Heart left ventricle (tissue), 13 donors: ENCODE measurements around the gene CHMP4B.

Experiments
- POLR2A ChIP-seq, 2 donors: fragments of 450-650 bp; IDR thresholded peaks; one replicate each; pipeline ENCODE4 v1.6.1; 2017; ENCODE audit warnings: antibody characterized with exemption in 2 of 2, mild to moderate bottlenecking in 2 of 2, moderate library complexity in 2 of 2
- TF ChIP-seq, protein P1 (sequence below), 12 donors: fragments of 200-600 bp; sonication (generic) in 4 of 12; IDR thresholded peaks; one replicate each; pipeline versions ENCODE4 v1.5.0 to v1.8.0; 2018 to 2022; ENCODE audit warnings: antibody characterized with exemption in 12 of 12, mild to moderate bottlenecking in 5 of 12
- donor health status: ischemic (EF 13 %, LVEDD 7.1; RV severe dilation, severe dysfunction).
- donor health status: DM: no; HTN: yes; CAD: no.
- donor health status: DM: no; HTN: no; CAD: no.
- donor health status: ischemic (EF 25% LVEDD 6.9; RV normal size, moderate dysfunction).
- donor health status: ischemic (EF 25% LVEDD 5.7; RV mildly dilated, moderate dysfunction).
- donor health status: ischemic (EF 35%, LVEDD 5.7; RV mildly dilated, moderate dysfunction).
- donor health status: nonischemic (EF 11% LVEDD 7.7; RV severe dilation, severe dysfunction).
- donor health status: DM: yes; HTN: yes; CAD: no.
- donor health status: PGD.
- donor health status: ischemic (EF 29% LVEDD 5.4; RV normal size, mild dysfunction).
- donor health status: nonischemic (EF 23%, LVEDD 6.1; RV moderate dilation, normal function).

- no peak for TF ChIP-seq POLR2A (IDR thresholded peaks at IDR 0.05)
- TF ChIP-seq, protein P1, sequence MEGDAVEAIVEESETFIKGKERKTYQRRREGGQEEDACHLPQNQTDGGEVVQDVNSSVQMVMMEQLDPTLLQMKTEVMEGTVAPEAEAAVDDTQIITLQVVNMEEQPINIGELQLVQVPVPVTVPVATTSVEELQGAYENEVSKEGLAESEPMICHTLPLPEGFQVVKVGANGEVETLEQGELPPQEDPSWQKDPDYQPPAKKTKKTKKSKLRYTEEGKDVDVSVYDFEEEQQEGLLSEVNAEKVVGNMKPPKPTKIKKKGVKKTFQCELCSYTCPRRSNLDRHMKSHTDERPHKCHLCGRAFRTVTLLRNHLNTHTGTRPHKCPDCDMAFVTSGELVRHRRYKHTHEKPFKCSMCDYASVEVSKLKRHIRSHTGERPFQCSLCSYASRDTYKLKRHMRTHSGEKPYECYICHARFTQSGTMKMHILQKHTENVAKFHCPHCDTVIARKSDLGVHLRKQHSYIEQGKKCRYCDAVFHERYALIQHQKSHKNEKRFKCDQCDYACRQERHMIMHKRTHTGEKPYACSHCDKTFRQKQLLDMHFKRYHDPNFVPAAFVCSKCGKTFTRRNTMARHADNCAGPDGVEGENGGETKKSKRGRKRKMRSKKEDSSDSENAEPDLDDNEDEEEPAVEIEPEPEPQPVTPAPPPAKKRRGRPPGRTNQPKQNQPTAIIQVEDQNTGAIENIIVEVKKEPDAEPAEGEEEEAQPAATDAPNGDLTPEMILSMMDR (IDR thresholded peaks at IDR 0.05): no peak
Measured at GRCh38 chr20:33811776-33812151, 616 bp downstream of the CHMP4B start.
